OCI-LY3 (cell line): ENCODE results near the gene PATZ1.

Experiments used
- CTCF ChIP-seq: fragments of 200-600, 300-600 bp; sonication (generic); IDR thresholded peaks from 2 replicates; pipeline ENCODE4 v1.5.1; 2014; ENCODE audit warnings: antibody characterized with exemption, low read length, low read depth
- EZH2phosphoT487 ChIP-seq: fragments of 200-600 bp; shearing (Covaris generic); IDR thresholded peaks from 2 replicates; pipeline ENCODE4 v1.6.1; 2018; ENCODE audit warnings: antibody characterized with exemption, mixed run types, low read depth

- TF ChIP-seq CTCF (no peak), EZH2phosphoT487 (no peak)
These were observed 54.5 kb downstream of the PATZ1 start for GRCh38 chr22:31291481-31292235.
